KMS-11 (cell line): ENCODE results near the gene BAIAP2L1.
A peak's percentile ranks its signal among the peaks of the same experiment; 100 is the strongest.
"Not testable (repeated sequence)": the region's sequence is repeated elsewhere in the genome, so short reads cannot be mapped to it uniquely, and the experiment has no call there.

Experiments used
- H2AFZ ChIP-seq: fragments of 200-600 bp; sonication (generic); 2 replicates; pipeline ENCODE4 v1.6.1; 2016; ENCODE audit warnings: antibody characterized with exemption, mixed run types, low read depth
- H3K27ac ChIP-seq: fragments of 200-600 bp; sonication (generic); 2 replicates; pipeline ENCODE4 v1.6.1; 2016; ENCODE audit warnings: mild to moderate bottlenecking, mixed run types
- H3K27me3 ChIP-seq: fragments of 200-600 bp; sonication (generic); 2 replicates; pipeline ENCODE4 v1.6.1; 2017; ENCODE audit warnings: mild to moderate bottlenecking, low read depth, mixed run types, moderate library complexity; ENCODE audit not compliant: insufficient read depth
- H3K36me3 ChIP-seq: fragments of 200-600 bp; sonication (generic); 2 replicates; pipeline ENCODE4 v1.6.1; 2017; ENCODE audit warnings: mild to moderate bottlenecking, mixed run types; ENCODE audit not compliant: insufficient read depth
- H3K4me1 ChIP-seq: fragments of 200-600 bp; sonication (generic); 2 replicates; pipeline ENCODE4 v1.6.1; 2016; ENCODE audit warnings: mild to moderate bottlenecking, low read depth, mixed run types; ENCODE audit not compliant: poor library complexity, severe bottlenecking
- H3K4me2 ChIP-seq: fragments of 200-600 bp; sonication (generic); 2 replicates; pipeline ENCODE4 v1.7.0; 2016; ENCODE audit warnings: mild to moderate bottlenecking, mixed run types
- H3K4me3 ChIP-seq: fragments of 200-600 bp; sonication (generic); IDR thresholded peaks from 2 replicates; pipeline ENCODE4 v1.6.1; 2017; ENCODE audit warnings: low read depth, low read length, mixed read lengths; ENCODE audit not compliant: insufficient read depth
- H3K79me2 ChIP-seq: fragments of 200-600 bp; sonication (generic); 2 replicates; pipeline ENCODE4 v1.6.1; 2016; ENCODE audit warnings: low read depth, mixed run types; ENCODE audit not compliant: insufficient read depth
- H3K9ac ChIP-seq: fragments of 200-600 bp; sonication (generic); 2 replicates; pipeline ENCODE4 v1.6.1; 2016; ENCODE audit warnings: mild to moderate bottlenecking, mixed run types
- H4K20me1 ChIP-seq: fragments of 200-600 bp; sonication (generic); 2 replicates; pipeline ENCODE4 v1.6.1; 2016; ENCODE audit warnings: mild to moderate bottlenecking, mixed run types; ENCODE audit not compliant: insufficient read depth
- TF ChIP-seq, protein P1 (sequence below): fragments of 200-600 bp; sonication (generic); conservative IDR thresholded peaks from 2 replicates; pipeline ENCODE4 v1.6.1; 2017; ENCODE audit warnings: low read depth, mild to moderate bottlenecking, antibody characterized with exemption, low read length, moderate library complexity, mixed read lengths

BAIAP2L1 gene

DNA sequence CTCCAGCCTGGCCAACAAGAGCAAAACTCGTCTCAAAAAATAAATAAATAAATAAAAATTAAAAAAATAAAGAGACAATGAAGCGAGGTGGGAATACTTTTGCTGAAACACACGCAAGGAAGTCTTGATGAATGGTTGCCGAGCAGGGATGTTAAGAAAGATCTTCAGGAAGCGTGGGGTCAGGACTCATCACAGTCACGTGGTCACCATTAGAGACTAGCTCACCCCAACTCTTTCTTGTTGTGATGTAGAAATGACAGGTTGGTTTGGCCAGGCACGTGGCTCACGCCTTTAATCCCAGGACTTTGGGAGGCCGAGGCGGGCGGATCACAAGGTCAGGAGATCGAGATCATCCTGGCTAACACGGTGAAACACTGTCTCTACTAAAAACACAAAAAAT is 28.9 kb upstream of the BAIAP2L1 start:
- Histone ChIP-seq H2AFZ (no peak overlapping the region), H3K36me3 (no peaks in the 10 kb centered on the region), H3K79me2 (no peaks in the 10 kb centered on the region), H3K27me3 (no peaks in the 10 kb centered on the region), H3K9ac (no peak overlapping the region), H3K27ac (no peak overlapping the region), H4K20me1 (no peaks in the 10 kb centered on the region), H3K4me3 (no peak overlapping the region), H3K4me2 (no peak overlapping the region), H3K4me1 (no peaks in the 10 kb centered on the region)
- TF ChIP-seq, protein P1, sequence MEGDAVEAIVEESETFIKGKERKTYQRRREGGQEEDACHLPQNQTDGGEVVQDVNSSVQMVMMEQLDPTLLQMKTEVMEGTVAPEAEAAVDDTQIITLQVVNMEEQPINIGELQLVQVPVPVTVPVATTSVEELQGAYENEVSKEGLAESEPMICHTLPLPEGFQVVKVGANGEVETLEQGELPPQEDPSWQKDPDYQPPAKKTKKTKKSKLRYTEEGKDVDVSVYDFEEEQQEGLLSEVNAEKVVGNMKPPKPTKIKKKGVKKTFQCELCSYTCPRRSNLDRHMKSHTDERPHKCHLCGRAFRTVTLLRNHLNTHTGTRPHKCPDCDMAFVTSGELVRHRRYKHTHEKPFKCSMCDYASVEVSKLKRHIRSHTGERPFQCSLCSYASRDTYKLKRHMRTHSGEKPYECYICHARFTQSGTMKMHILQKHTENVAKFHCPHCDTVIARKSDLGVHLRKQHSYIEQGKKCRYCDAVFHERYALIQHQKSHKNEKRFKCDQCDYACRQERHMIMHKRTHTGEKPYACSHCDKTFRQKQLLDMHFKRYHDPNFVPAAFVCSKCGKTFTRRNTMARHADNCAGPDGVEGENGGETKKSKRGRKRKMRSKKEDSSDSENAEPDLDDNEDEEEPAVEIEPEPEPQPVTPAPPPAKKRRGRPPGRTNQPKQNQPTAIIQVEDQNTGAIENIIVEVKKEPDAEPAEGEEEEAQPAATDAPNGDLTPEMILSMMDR = no peak

DNA sequence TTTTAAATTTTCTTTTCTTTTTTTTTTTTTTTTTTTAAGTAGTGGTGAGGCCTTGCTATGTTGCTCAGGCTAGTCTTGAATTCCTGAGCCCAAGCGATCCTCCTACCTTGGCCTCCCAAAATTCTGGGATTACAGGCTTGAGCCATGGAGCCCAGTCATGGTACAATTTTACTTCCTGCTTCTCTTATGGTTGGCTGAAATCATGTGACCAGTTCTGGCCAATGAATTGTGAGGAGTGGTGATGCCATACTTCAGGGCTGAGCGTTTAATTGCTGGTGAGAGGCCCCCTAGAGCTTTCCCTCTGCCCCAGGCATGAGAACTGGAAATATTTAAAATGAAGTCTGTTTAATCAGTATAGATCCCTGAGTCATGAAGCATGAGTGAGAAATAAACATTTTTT is 22.2 kb upstream of the BAIAP2L1 start:
- no peaks in the 10 kb centered on the region for H3K4me1 ChIP-seq
- H3K36me3 ChIP-seq = no peaks in the 10 kb centered on the region
- H3K79me2 ChIP-seq = no peaks in the 10 kb centered on the region
- TF ChIP-seq, protein P1 = no peak
- H3K27me3 ChIP-seq = no peaks in the 10 kb centered on the region
- H3K4me3 ChIP-seq = no peak overlapping the region
- H4K20me1 ChIP-seq = no peaks in the 10 kb centered on the region
- no peak overlapping the region for H3K27ac ChIP-seq
- no peak overlapping the region for H3K4me2 ChIP-seq
- H3K9ac ChIP-seq = no peak overlapping the region
- H2AFZ ChIP-seq = no peak overlapping the region

DNA sequence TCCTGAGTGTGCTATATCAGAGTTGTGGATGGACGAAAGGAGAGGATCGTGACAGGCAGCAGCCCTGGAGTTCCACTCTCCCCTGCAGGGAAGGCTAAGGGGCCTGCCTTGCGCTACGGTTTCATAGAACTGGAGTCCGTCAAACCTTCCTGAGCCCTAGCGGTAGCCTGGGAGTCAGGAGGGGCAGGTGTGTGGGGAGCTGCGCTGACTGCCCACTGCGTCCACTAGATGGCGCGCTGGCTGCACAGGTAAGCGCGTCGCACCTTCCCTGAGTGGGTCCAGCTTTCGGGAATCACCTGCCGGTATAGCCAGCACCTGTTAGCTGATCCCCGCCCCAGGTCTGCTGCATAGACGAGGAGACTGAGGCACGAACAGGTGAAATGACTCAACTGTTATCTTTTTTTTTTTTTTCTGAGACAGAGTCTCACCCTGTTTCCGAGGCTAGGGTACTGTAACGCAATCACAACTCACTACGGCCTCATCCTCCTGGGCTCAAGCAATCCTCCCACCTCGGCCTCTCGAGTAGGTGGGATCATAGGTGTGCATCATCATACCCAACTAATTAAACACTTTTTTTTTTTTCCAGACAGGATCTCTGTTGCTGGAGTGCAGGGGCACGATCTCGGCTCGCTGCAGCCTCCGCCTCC is 20.2 kb upstream of the BAIAP2L1 start:
- H3K27me3 ChIP-seq = no peaks in the 10 kb centered on the region
- no peaks in the 10 kb centered on the region for H3K79me2 ChIP-seq
- H2AFZ ChIP-seq = no peak overlapping the region
- H3K4me3 ChIP-seq = no peak overlapping the region
- H3K9ac ChIP-seq = no peak overlapping the region
- no peak overlapping the region for H3K4me2 ChIP-seq
- no peaks in the 10 kb centered on the region for H3K36me3 ChIP-seq
- TF ChIP-seq, protein P1 = peak; percentile 95
- H4K20me1 ChIP-seq = no peaks in the 10 kb centered on the region
- no peaks in the 10 kb centered on the region for H3K4me1 ChIP-seq
- H3K27ac ChIP-seq = no peak overlapping the region

DNA sequence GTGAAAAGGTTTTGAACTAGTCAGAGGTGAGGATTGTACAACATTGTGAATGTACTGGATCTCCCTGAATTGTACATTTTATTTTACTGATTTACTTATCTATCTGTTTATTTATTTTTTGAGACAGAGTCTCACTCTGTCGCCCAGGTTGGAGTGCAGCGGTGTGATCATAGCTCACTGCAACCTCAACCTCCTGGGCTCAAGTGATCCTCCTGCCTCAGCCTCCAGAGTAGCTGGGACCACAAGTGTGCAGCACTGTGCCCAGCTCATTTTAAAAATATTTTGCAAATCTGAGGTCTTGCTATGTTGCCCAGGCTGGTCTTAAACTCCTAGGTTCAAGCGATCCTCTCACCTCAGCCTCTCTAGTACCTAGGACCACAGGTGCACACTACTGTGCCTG is 19.1 kb upstream of the BAIAP2L1 start:
- not testable (repeated sequence) for H3K27ac ChIP-seq, H3K4me2 ChIP-seq, H3K4me1 ChIP-seq

DNA sequence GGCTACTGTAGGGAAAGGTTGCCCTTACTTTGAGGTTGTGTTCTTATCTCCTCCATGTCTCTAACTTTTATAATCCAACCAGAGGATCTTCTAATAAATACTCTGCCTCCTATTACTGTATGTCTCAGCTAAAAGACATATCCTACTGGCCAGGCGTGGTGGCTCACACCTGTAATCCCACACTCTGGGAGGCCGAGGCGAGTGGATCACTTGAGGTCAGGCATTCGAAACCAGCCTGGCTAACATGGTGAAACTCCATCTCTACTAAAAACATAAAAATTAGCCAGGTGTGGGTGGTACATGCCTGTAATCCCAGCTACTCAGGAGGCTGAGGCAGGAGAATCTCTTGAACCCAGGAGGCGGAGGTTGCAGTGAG is 18.4 kb upstream of the BAIAP2L1 start:
- H3K79me2 ChIP-seq, H3K4me3 ChIP-seq, H3K36me3 ChIP-seq, H3K4me1 ChIP-seq, H4K20me1 ChIP-seq, H3K9ac ChIP-seq, H3K4me2 ChIP-seq, H2AFZ ChIP-seq, H3K27ac ChIP-seq, H3K27me3 ChIP-seq: not testable (repeated sequence)

More for the DNA sequence above, 19.1 kb upstream of the BAIAP2L1 start:
- not testable (repeated sequence) for H2AFZ ChIP-seq, H3K9ac ChIP-seq, H3K36me3 ChIP-seq, H3K4me3 ChIP-seq, H3K79me2 ChIP-seq, H4K20me1 ChIP-seq, H3K27me3 ChIP-seq
